GM21528 (cell line): ENCODE data around the gene PDAP1.
"Not testable (repeated sequence)": the region's sequence is repeated elsewhere in the genome, so short reads cannot be mapped to it uniquely, and the experiment has no call there.

Source experiments
- ATAC-seq: cut with Tn5 transposase; IDR thresholded peaks from one replicate; pipeline ENCODE4 v1.9.1; 2021; ENCODE audit warnings: mild to moderate bottlenecking, moderate library complexity; ENCODE audit not compliant: unreplicated experiment, low FRiP score

The PDAP1 gene

GRCh38 chr7:99428972-99429566, 20.7 kb upstream of the PDAP1 start:
- no peak for ATAC-seq

- ATAC-seq: no peak
These were observed 16.7 kb upstream of the PDAP1 start for GRCh38 chr7:99424932-99425730.

GRCh38 chr7:99422625-99423024, 14.2 kb upstream of the PDAP1 start:
- ATAC-seq: no peak

- no peak for ATAC-seq
These were observed 13.8 kb upstream of the PDAP1 start for GRCh38 chr7:99422186-99422585.

- no peak for ATAC-seq
These were observed 12.6 kb upstream of the PDAP1 start for GRCh38 chr7:99420986-99421385.

- ATAC-seq: no peak
These were observed 11.8 kb upstream of the PDAP1 start for GRCh38 chr7:99420213-99420612.

GRCh38 chr7:99419323-99420021, 11.1 kb upstream of the PDAP1 start:
- ATAC-seq: no peak

- no peak for ATAC-seq
These were observed 9.9 kb upstream of the PDAP1 start for GRCh38 chr7:99418260-99418659.

GRCh38 chr7:99415513-99416127, 7.2 kb upstream of the PDAP1 start:
- not testable (repeated sequence) for ATAC-seq

- no peak for ATAC-seq
These were observed 2.2 kb upstream of the PDAP1 start for GRCh38 chr7:99410635-99411034.

GRCh38 chr7:99409806-99410205, 1.4 kb upstream of the PDAP1 start:
- ATAC-seq: no peak

GRCh38 chr7:99409192-99409572, 785 bp upstream of the PDAP1 start:
- peak; percentile 17 for ATAC-seq

- ATAC-seq: peak; percentile 6
These were observed 472 bp downstream of the PDAP1 start for GRCh38 chr7:99407872-99408378.

GRCh38 chr7:99406557-99406956, 1.8 kb downstream of the PDAP1 start:
- ATAC-seq: no peak

- no peak for ATAC-seq
These were observed 3.4 kb downstream of the PDAP1 start for GRCh38 chr7:99404977-99405320.

- ATAC-seq: no peak
These were observed 4.0 kb downstream of the PDAP1 start for GRCh38 chr7:99404235-99404976.

GRCh38 chr7:99403764-99404163, 4.6 kb downstream of the PDAP1 start:
- no peak for ATAC-seq

- no peak for ATAC-seq
These were observed 5.5 kb downstream of the PDAP1 start for GRCh38 chr7:99402854-99403253.

GRCh38 chr7:99399597-99399996, 8.8 kb downstream of the PDAP1 start:
- ATAC-seq: no peak

- no peak for ATAC-seq
These were observed 9.4 kb downstream of the PDAP1 start for GRCh38 chr7:99398891-99399445.
